ENCODE data around the gene NUFIP2.
A peak's percentile ranks its signal among the peaks of the same experiment; 100 is the strongest.
"Not testable (repeated sequence)": the region's sequence is repeated elsewhere in the genome, so short reads cannot be mapped to it uniquely, and the experiment has no call there.

The NUFIP2 gene

GRCh38 chr17:29225396-29225795 lies 68.6 kb downstream of the NUFIP2 start:
- Histone ChIP-seq H3K4me1 (ENCODE audit: control insufficient read depth, low read length) (no peaks in the 10 kb centered on the region), H3K27ac (ENCODE audit: low read depth, low read length) (no peak overlapping the region), H4K20me1 (ENCODE audit: control insufficient read depth, insufficient read depth, low read depth, low read length) (no peaks in the 10 kb centered on the region), H3K9me2 (replicated peaks; ENCODE audit: control insufficient read depth, low read length) (no peaks in the 10 kb centered on the region), H3K4me3 (ENCODE audit: low read length) (no peak overlapping the region), H3K9me3 (ENCODE audit: control insufficient read depth, insufficient read depth, low read length) (no peaks in the 10 kb centered on the region), H3K36me3 (ENCODE audit: control insufficient read depth, low read length) (no peaks in the 10 kb centered on the region), H3K79me2 (ENCODE audit: control insufficient read depth, low read length) (no peaks in the 10 kb centered on the region), H3K27me3 (ENCODE audit: control insufficient read depth, low read length) (no peaks in the 10 kb centered on the region; the same call in 1 of the 2 replicates), H3F3A (ENCODE audit: control insufficient read depth, insufficient read depth) (no peaks in the 10 kb centered on the region), H3K4me2 (ENCODE audit: low read length) (no peak overlapping the region)
- TF ChIP-seq EZH2phosphoT487 (IDR thresholded peaks at IDR 0.05; ENCODE audit: borderline replicate concordance, low read length) (no peak), CTCF (IDR thresholded peaks at IDR 0.05; ENCODE audit: low read depth, low read length, poor library complexity, severe bottlenecking) (no peak)

GRCh38 chr17:29221338-29221737 lies 72.6 kb downstream of the NUFIP2 start:
- H3K36me3 ChIP-seq (ENCODE audit: control insufficient read depth, low read length): not testable (repeated sequence)

GRCh38 chr17:29219378-29220047 lies 74.4 kb downstream of the NUFIP2 start:
- TF ChIP-seq CTCF (IDR thresholded peaks at IDR 0.05; ENCODE audit: low read depth, low read length, poor library complexity, severe bottlenecking) (peak; percentile 99), EZH2phosphoT487 (IDR thresholded peaks at IDR 0.05; ENCODE audit: borderline replicate concordance, low read length) (no peak)
- H3K4me1 ChIP-seq (ENCODE audit: control insufficient read depth, low read length): peaks cover 15% of the 10 kb centered on the region

More at GRCh38 chr17:29221338-29221737, 72.6 kb downstream of the NUFIP2 start:
- not testable (repeated sequence) for H3K79me2 ChIP-seq (ENCODE audit: control insufficient read depth, low read length); H3K9me3 ChIP-seq (ENCODE audit: control insufficient read depth, insufficient read depth, low read length); H3K27ac ChIP-seq (ENCODE audit: low read depth, low read length); H4K20me1 ChIP-seq (ENCODE audit: control insufficient read depth, insufficient read depth, low read depth, low read length); H3K9me2 ChIP-seq (replicated peaks; ENCODE audit: control insufficient read depth, low read length); H3F3A ChIP-seq (ENCODE audit: control insufficient read depth, insufficient read depth); H3K27me3 ChIP-seq (ENCODE audit: control insufficient read depth, low read length); H3K4me2 ChIP-seq (ENCODE audit: low read length); H3K4me1 ChIP-seq (ENCODE audit: control insufficient read depth, low read length); H3K4me3 ChIP-seq (ENCODE audit: low read length)

GRCh38 chr17:29216856-29217255 lies 77.1 kb downstream of the NUFIP2 start:
- H3K4me2 ChIP-seq (ENCODE audit: low read length): no peak overlapping the region
- H3K36me3 ChIP-seq (ENCODE audit: control insufficient read depth, low read length): no peaks in the 10 kb centered on the region
- H3K9me2 ChIP-seq (replicated peaks; ENCODE audit: control insufficient read depth, low read length): no peaks in the 10 kb centered on the region
- no peaks in the 10 kb centered on the region; the same call in none of the 2 replicates for H3K27me3 ChIP-seq (ENCODE audit: control insufficient read depth, low read length)
- no peaks in the 10 kb centered on the region for H3K79me2 ChIP-seq (ENCODE audit: control insufficient read depth, low read length)
- no peak for TF ChIP-seq EZH2phosphoT487 (IDR thresholded peaks at IDR 0.05; ENCODE audit: borderline replicate concordance, low read length)
- no peaks in the 10 kb centered on the region for H3F3A ChIP-seq (ENCODE audit: control insufficient read depth, insufficient read depth)
- no peak overlapping the region for H3K4me3 ChIP-seq (ENCODE audit: low read length)
- peaks cover 15% of the 10 kb centered on the region for H3K4me1 ChIP-seq (ENCODE audit: control insufficient read depth, low read length)
- H3K9me3 ChIP-seq (ENCODE audit: control insufficient read depth, insufficient read depth, low read length): no peaks in the 10 kb centered on the region
- no peaks in the 10 kb centered on the region for H4K20me1 ChIP-seq (ENCODE audit: control insufficient read depth, insufficient read depth, low read depth, low read length)
- no peak overlapping the region for H3K27ac ChIP-seq (ENCODE audit: low read depth, low read length)

More at GRCh38 chr17:29219378-29220047, 74.4 kb downstream of the NUFIP2 start:
- no peaks in the 10 kb centered on the region for H3K36me3 ChIP-seq (ENCODE audit: control insufficient read depth, low read length)
- H3F3A ChIP-seq (ENCODE audit: control insufficient read depth, insufficient read depth): no peaks in the 10 kb centered on the region
- peak overlapping the region; percentile 37; the same call in 1 of the 2 replicates for H3K4me3 ChIP-seq (ENCODE audit: low read length)
- H3K4me2 ChIP-seq (ENCODE audit: low read length): peak overlapping the region; percentile 57
- H3K27ac ChIP-seq (ENCODE audit: low read depth, low read length): no peak overlapping the region
- H4K20me1 ChIP-seq (ENCODE audit: control insufficient read depth, insufficient read depth, low read depth, low read length): no peaks in the 10 kb centered on the region
- H3K9me3 ChIP-seq (ENCODE audit: control insufficient read depth, insufficient read depth, low read length): no peaks in the 10 kb centered on the region
- H3K9me2 ChIP-seq (replicated peaks; ENCODE audit: control insufficient read depth, low read length): no peaks in the 10 kb centered on the region
- H3K79me2 ChIP-seq (ENCODE audit: control insufficient read depth, low read length): no peaks in the 10 kb centered on the region
- no peaks in the 10 kb centered on the region; the same call in none of the 2 replicates for H3K27me3 ChIP-seq (ENCODE audit: control insufficient read depth, low read length)
